ENCODE data around the gene STAP2. TPM values are rescaled to one million over a fixed set of nuclear protein-coding genes. Genes with fewer than 3 reads are reported as not detected.
"Not testable (repeated sequence)": the region's sequence is repeated elsewhere in the genome, so short reads cannot be mapped to it uniquely, and the experiment has no call there.

STAP2 gene
- total RNA-seq, 4 donors from 2014 or later, result 67.0 to 93.1 (median 87.2) TPM

DNA sequence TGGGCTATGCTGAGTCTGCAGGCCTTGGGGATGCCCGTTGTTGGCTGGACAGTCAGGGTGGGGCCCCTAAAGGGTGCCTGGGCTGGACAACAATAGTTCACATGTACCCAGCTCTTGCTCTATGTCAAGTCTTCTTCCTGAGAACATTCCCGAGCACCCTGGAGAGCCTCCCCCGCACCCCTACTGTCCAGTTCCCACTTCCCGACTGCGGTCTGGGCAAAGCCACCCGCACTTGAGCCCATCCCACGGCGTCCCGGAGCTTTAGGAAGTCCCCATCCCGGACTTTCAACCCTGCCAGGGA lies 3.6 kb upstream of the STAP2 start:
- TF ChIP-seq POLR2AphosphoS5 (IDR thresholded peaks at IDR 0.05) (no peak), EP300 (IDR thresholded peaks at IDR 0.05) (no peak), POLR2A (IDR thresholded peaks at IDR 0.05) (no peak)
- WGBS, result 2% methylated on average over 9 of the region's 10 CpGs
- H3K4me3 ChIP-seq, result peak overlapping the region; percentile 70
- no peaks in the 10 kb centered on the region for H3K27me3 ChIP-seq
- peaks cover 44% of the 10 kb centered on the region for H3K4me1 ChIP-seq
- peaks cover 12% of the 10 kb centered on the region for H3K36me3 ChIP-seq
- H3K9me3 ChIP-seq, result no peaks in the 10 kb centered on the region
- DNase-seq (ENCODE audit: low spot score in 2 of 2), result no peak
- peak overlapping the region; percentile 87 for H3K27ac ChIP-seq

- peak in 1 of 2 donors; percentile 65 for DNase-seq (ENCODE audit: low spot score in 2 of 2)
- TF ChIP-seq POLR2AphosphoS5 (IDR thresholded peaks at IDR 0.05), result no peak
- TF ChIP-seq POLR2A (IDR thresholded peaks at IDR 0.05), result no peak
- no peak for TF ChIP-seq EP300 (IDR thresholded peaks at IDR 0.05)
- TF ChIP-seq, protein P1, sequence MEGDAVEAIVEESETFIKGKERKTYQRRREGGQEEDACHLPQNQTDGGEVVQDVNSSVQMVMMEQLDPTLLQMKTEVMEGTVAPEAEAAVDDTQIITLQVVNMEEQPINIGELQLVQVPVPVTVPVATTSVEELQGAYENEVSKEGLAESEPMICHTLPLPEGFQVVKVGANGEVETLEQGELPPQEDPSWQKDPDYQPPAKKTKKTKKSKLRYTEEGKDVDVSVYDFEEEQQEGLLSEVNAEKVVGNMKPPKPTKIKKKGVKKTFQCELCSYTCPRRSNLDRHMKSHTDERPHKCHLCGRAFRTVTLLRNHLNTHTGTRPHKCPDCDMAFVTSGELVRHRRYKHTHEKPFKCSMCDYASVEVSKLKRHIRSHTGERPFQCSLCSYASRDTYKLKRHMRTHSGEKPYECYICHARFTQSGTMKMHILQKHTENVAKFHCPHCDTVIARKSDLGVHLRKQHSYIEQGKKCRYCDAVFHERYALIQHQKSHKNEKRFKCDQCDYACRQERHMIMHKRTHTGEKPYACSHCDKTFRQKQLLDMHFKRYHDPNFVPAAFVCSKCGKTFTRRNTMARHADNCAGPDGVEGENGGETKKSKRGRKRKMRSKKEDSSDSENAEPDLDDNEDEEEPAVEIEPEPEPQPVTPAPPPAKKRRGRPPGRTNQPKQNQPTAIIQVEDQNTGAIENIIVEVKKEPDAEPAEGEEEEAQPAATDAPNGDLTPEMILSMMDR (IDR thresholded peaks at IDR 0.05), result no peak
- Histone ChIP-seq H3K27ac (peak overlapping the region; percentile 92), H3K27me3 (no peaks in the 10 kb centered on the region), H3K4me1 (peaks cover 25% of the 10 kb centered on the region), H3K9me3 (no peaks in the 10 kb centered on the region), H3K36me3 (no peaks in the 10 kb centered on the region), H3K4me3 (peak overlapping the region; percentile 60)
- 8% methylated on average over 14 of the region's 14 CpGs for WGBS
These were observed 654 bp downstream of the STAP2 start for GRCh38 chr19:4337906-4338440.

GRCh38 chr19:4334929-4335570 lies 3.6 kb downstream of the STAP2 start:
- TF ChIP-seq POLR2A (IDR thresholded peaks at IDR 0.05), result no peak
- TF ChIP-seq EP300 (IDR thresholded peaks at IDR 0.05), result no peak
- TF ChIP-seq POLR2AphosphoS5 (IDR thresholded peaks at IDR 0.05), result no peak
- TF ChIP-seq, protein P1 (IDR thresholded peaks at IDR 0.05), result no peak

GRCh38 chr19:4329858-4330257 lies 8.8 kb downstream of the STAP2 start:
- WGBS, result 100% methylated on average over 11 of the region's 19 CpGs
- H3K27me3 ChIP-seq, result no peaks in the 10 kb centered on the region
- no peaks in the 10 kb centered on the region for H3K9me3 ChIP-seq
- H3K27ac ChIP-seq, result no peak overlapping the region
- no peak for DNase-seq (ENCODE audit: low spot score in 2 of 2)
- peaks cover 13% of the 10 kb centered on the region for H3K36me3 ChIP-seq
- TF ChIP-seq POLR2A (IDR thresholded peaks at IDR 0.05), result no peak
- no peak for TF ChIP-seq POLR2AphosphoS5 (IDR thresholded peaks at IDR 0.05)
- H3K4me3 ChIP-seq, result no peak overlapping the region
- H3K4me1 ChIP-seq, result peaks cover 17% of the 10 kb centered on the region

More at GRCh38 chr19:4334929-4335570, 3.6 kb downstream of the STAP2 start:
- no peak overlapping the region for H3K27ac ChIP-seq
- peaks cover 20% of the 10 kb centered on the region for H3K4me1 ChIP-seq
- no peaks in the 10 kb centered on the region for H3K9me3 ChIP-seq
- peaks cover 9% of the 10 kb centered on the region for H3K36me3 ChIP-seq
- WGBS, result 92% methylated on average over 7 of the region's 7 CpGs
- no peaks in the 10 kb centered on the region for H3K27me3 ChIP-seq
- H3K4me3 ChIP-seq, result no peak overlapping the region
- no peak for DNase-seq (ENCODE audit: low spot score in 2 of 2)

DNA sequence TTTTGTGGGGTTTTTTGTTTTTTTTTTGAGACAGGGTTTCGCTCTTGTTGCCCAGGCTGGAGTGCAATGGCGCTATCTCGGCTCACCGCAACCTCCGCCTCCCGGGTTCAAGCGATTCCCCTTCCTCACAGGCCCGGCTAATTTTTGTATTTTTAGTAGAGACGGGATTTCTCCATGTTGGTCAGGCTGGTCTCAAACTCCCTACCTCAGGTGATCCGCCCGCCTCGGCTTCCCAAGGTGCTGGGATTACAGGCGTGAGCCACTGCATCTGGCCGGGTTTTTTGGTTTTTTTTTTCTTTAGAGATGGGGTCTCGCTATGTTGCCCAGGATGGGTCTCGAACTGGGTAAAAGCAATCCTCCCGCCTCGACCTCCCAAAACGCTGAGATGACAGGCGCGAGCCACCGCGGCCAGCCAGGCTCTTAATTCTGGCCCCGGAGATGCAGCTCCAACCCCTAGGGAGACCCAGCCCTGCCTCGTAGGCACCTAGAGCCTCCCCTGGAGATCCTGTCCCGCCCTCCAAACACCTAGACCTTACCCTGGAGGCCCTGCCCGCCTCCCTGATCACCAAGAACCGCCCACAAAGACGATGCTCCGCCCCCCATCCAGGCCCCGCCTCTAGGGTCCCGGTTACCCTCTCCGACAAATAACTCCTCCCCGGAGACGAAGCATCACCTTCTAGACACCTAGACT lies 9.5 kb downstream of the STAP2 start:
- Histone ChIP-seq H3K4me3 (peak overlapping the region; percentile 25), H3K4me1 (peaks cover 17% of the 10 kb centered on the region), H3K36me3 (peaks cover 13% of the 10 kb centered on the region)
- 57% methylated on average over 29 of the region's 35 CpGs for WGBS
- DNase-seq (ENCODE audit: low spot score in 2 of 2); H3K27ac ChIP-seq; H3K9me3 ChIP-seq; H3K27me3 ChIP-seq: not testable (repeated sequence)

- peak; percentile 97 for DNase-seq (ENCODE audit: low spot score in 2 of 2)
- Histone ChIP-seq H3K27me3 (no peaks in the 10 kb centered on the region), H3K4me3 (peak overlapping the region; percentile 25), H3K4me1 (peaks cover 17% of the 10 kb centered on the region), H3K36me3 (peaks cover 13% of the 10 kb centered on the region), H3K9me3 (no peaks in the 10 kb centered on the region), H3K27ac (no peak overlapping the region)
- 26% methylated on average over 45 of the region's 49 CpGs for WGBS
- TF ChIP-seq, protein P1 (IDR thresholded peaks at IDR 0.05), result no peak
- TF ChIP-seq EP300 (IDR thresholded peaks at IDR 0.05), result no peak
- TF ChIP-seq POLR2AphosphoS5 (IDR thresholded peaks at IDR 0.05), result no peak
- TF ChIP-seq POLR2A (IDR thresholded peaks at IDR 0.05), result no peak
These were observed 10.2 kb downstream of the STAP2 start for GRCh38 chr19:4328243-4328990.

Data from suprapubic skin (tissue), 4 donors.